Muscle of leg (tissue), 11 donors: ENCODE data around the gene TAL1. TPM values are rescaled to one million over a fixed set of nuclear protein-coding genes. Genes with fewer than 3 reads are reported as not detected.
"Not testable (repeated sequence)": the region's sequence is repeated elsewhere in the genome, so short reads cannot be mapped to it uniquely, and the experiment has no call there.

ENCODE experiments used
- DNase-seq: peaks from one replicate; pipeline ENCODE4 v3.0.0; 2013
- H3K27ac ChIP-seq: one replicate; pipeline ENCODE4 v1.5.1; 2013; ENCODE audit warnings: mild to moderate bottlenecking, low read length, control low read depth
- H3K27me3 ChIP-seq: one replicate; pipeline ENCODE4 v1.6.1; 2013; ENCODE audit warnings: low read length; ENCODE audit not compliant: control insufficient read depth, insufficient read depth
- H3K36me3 ChIP-seq: one replicate; pipeline ENCODE4 v1.6.1; 2013; ENCODE audit warnings: low read length; ENCODE audit not compliant: control insufficient read depth, insufficient read depth
- H3K4me1 ChIP-seq: one replicate; pipeline ENCODE4 v1.6.1; 2013; ENCODE audit warnings: low read length; ENCODE audit not compliant: control insufficient read depth, insufficient read depth
- H3K4me3 ChIP-seq: one replicate; pipeline ENCODE4 v1.5.1; 2013; ENCODE audit warnings: low read length, control low read depth
- H3K9me3 ChIP-seq: replicated peaks from 2 replicates; pipeline ENCODE4 v1.6.1; 2013; ENCODE audit warnings: low read depth, low read length; ENCODE audit not compliant: control insufficient read depth
- WGBS: methylation state at CpG from one replicate; pipeline ENCODE4 v1.1.5; 2013; ENCODE audit warnings: missing lambda C conversion rate; ENCODE audit not compliant: insufficient coverage; 5-methylcytosine and 5-hydroxymethylcytosine counted together
- polyA plus RNA-seq, 8 donors: library from polyadenylated mRNA; unstranded; fragments of 120-200 nt; gene quantifications; one replicate each; pipeline versions ENCODE4 v1.2.1 to v1.2.3, GENCODE V29; 2013; ENCODE audit warnings: inconsistent platforms in 1 of 8, low replicate concordance in 1 of 8; ENCODE audit not compliant: insufficient read length in 8 of 8, insufficient read depth in 1 of 8
- total RNA-seq: library from RNA; stranded (reverse); fragments of 120-200 nt; gene quantifications from one replicate; pipeline ENCODE4 v1.2.4, GENCODE V29; 2013

TAL1 gene
- total and polyA plus RNA-seq, 9 donors, result 2.2 to 3.9 (median 3.3) TPM

GRCh38 chr1:47198214-47198613 lies 33.8 kb downstream of the TAL1 start:
- no peaks in the 10 kb centered on the region for H3K36me3 ChIP-seq
- peaks cover 14% of the 10 kb centered on the region for H3K4me1 ChIP-seq
- H3K27ac ChIP-seq, result no peak overlapping the region
- no peak for DNase-seq
- H3K4me3 ChIP-seq, result no peak overlapping the region
- WGBS, result 80% methylated on average over 4 of the region's 4 CpGs
- H3K27me3 ChIP-seq, result peaks cover 6% of the 10 kb centered on the region
- H3K9me3 ChIP-seq, result peaks cover 4% of the 10 kb centered on the region

- H3K9me3 ChIP-seq, result no peaks in the 10 kb centered on the region
- H3K4me3 ChIP-seq, result no peak overlapping the region
- DNase-seq, result no peak
- no peak overlapping the region for H3K27ac ChIP-seq
- WGBS, result 48% methylated on average over 2 of the region's 3 CpGs
- H3K36me3 ChIP-seq, result no peaks in the 10 kb centered on the region
- H3K27me3 ChIP-seq, result peaks cover 6% of the 10 kb centered on the region
- H3K4me1 ChIP-seq, result peaks cover 30% of the 10 kb centered on the region
Measured at GRCh38 chr1:47196622-47197021, 35.4 kb downstream of the TAL1 start.

- H3K4me1 ChIP-seq, result peaks cover 32% of the 10 kb centered on the region
- H3K9me3 ChIP-seq, H3K27ac ChIP-seq, H3K36me3 ChIP-seq, DNase-seq, H3K4me3 ChIP-seq, H3K27me3 ChIP-seq: not testable (repeated sequence)
- WGBS, result 100% methylated on average over 2 of the region's 9 CpGs
Measured at GRCh38 chr1:47195981-47196380, 36.0 kb downstream of the TAL1 start.

- no peak for DNase-seq
- peaks cover 6% of the 10 kb centered on the region for H3K27me3 ChIP-seq
- H3K4me3 ChIP-seq, result no peak overlapping the region
Measured at GRCh38 chr1:47194311-47194710, 37.7 kb downstream of the TAL1 start.

DNA sequence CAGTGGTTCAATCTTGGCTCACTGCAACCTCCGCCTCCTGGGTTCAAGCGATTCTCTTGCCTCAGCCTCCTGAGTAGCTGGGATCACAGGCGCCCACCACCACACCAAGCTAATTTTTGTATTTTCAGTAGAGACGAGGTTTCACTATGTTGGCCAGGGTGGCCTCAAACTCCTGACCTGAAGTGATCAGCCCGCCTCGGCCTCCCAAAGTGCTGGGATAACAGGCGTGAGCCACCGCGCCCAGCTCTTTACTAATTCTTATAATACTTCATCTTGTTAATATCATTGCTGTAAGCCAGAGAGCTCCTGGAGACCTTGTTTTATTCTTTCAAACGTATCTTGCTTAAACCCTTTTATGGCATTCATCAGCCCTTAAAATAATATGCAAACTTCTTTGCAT lies 38.5 kb downstream of the TAL1 start:
- not testable (repeated sequence) for H3K4me3 ChIP-seq, H3K9me3 ChIP-seq, H3K36me3 ChIP-seq, H3K27me3 ChIP-seq, DNase-seq, H3K27ac ChIP-seq
- 91% methylated on average over 9 of the region's 10 CpGs for WGBS
- peaks cover 38% of the 10 kb centered on the region for H3K4me1 ChIP-seq

More at GRCh38 chr1:47194311-47194710, 37.7 kb downstream of the TAL1 start:
- no peaks in the 10 kb centered on the region for H3K36me3 ChIP-seq
- no peak overlapping the region for H3K27ac ChIP-seq
- peaks cover 38% of the 10 kb centered on the region for H3K4me1 ChIP-seq
- no peaks in the 10 kb centered on the region for H3K9me3 ChIP-seq

GRCh38 chr1:47192458-47193384 lies 39.3 kb downstream of the TAL1 start:
- WGBS, result 5% methylated on average over 7 of the region's 10 CpGs
- Histone ChIP-seq H3K4me3 (no peak overlapping the region), H3K4me1 (peaks cover 38% of the 10 kb centered on the region), H3K27me3 (no peaks in the 10 kb centered on the region), H3K36me3 (no peaks in the 10 kb centered on the region), H3K27ac (no peak overlapping the region), H3K9me3 (no peaks in the 10 kb centered on the region)
- DNase-seq, result peak; percentile 88

GRCh38 chr1:47191940-47192457 lies 40.0 kb downstream of the TAL1 start:
- DNase-seq, result no peak
- no peaks in the 10 kb centered on the region for H3K36me3 ChIP-seq
- no peaks in the 10 kb centered on the region for H3K9me3 ChIP-seq
- 30% methylated on average over 3 of the region's 4 CpGs for WGBS
- H3K27me3 ChIP-seq, result no peaks in the 10 kb centered on the region
- no peak overlapping the region for H3K27ac ChIP-seq
- no peak overlapping the region for H3K4me3 ChIP-seq
- peaks cover 38% of the 10 kb centered on the region for H3K4me1 ChIP-seq

- WGBS, result 91% methylated on average over 5 of the region's 6 CpGs
- Histone ChIP-seq H3K9me3 (no peaks in the 10 kb centered on the region), H3K4me3 (no peak overlapping the region), H3K27me3 (no peaks in the 10 kb centered on the region), H3K4me1 (peaks cover 38% of the 10 kb centered on the region), H3K36me3 (no peaks in the 10 kb centered on the region), H3K27ac (no peak overlapping the region)
- no peak for DNase-seq
Measured at GRCh38 chr1:47190857-47191256, 41.2 kb downstream of the TAL1 start.

GRCh38 chr1:47190509-47190855 lies 41.5 kb downstream of the TAL1 start:
- WGBS, result 52% methylated on average over 4 of the region's 5 CpGs
- H3K27ac ChIP-seq, result no peak overlapping the region
- H3K9me3 ChIP-seq, result no peaks in the 10 kb centered on the region
- H3K4me3 ChIP-seq, result no peak overlapping the region
- peaks cover 38% of the 10 kb centered on the region for H3K4me1 ChIP-seq
- no peak for DNase-seq
- H3K27me3 ChIP-seq, result no peaks in the 10 kb centered on the region
- H3K36me3 ChIP-seq, result no peaks in the 10 kb centered on the region

DNA sequence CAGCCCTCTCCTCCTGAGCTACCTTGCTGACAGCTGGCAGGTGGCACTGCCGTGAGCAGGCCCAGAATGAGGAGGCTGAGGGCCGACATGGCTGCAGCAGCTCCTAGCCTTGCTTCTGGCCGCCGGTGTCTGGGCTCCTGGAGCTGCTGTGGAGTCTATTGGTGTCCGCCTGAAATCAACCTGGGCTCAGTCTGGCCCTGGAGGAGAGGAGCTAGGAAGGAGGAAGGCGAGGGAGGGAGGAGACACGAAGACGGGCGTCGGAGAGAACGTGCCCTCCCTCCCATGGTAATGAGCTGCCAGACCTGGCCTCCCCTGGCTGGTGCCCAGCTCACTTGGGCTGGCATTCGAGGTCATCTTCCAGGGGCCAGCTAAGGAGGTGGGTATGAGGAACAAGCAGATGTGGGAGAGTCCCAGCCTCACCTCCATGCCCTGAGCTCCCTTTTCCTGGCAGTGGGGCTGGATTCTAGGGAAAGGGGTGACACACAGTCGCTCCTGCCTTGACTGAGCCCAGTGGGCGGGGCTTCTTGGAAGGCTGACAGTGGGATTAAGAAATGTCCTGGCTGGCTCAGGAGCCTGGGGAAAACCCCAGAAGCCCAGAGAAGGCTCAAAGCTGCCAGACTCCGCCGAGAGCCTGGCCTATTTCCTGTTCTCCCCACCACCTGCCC lies 42.0 kb downstream of the TAL1 start, which contains the start of gene PDZK1IP1:
Gene PDZK1IP1 (minus strand): TSS at position 193 of the 665 bp plus-strand sequence. CDS start 104 bp downstream, at position 89.
- peaks cover 1% of the 10 kb centered on the region for H3K27me3 ChIP-seq
- no peak within 1 kb of the TSS for H3K4me3 ChIP-seq
- H3K27ac ChIP-seq, result no peak within 1 kb of the TSS
- H3K4me1 ChIP-seq, result peaks cover 38% of the 10 kb centered on the region
- WGBS, result 57% methylated on average over 14 of the region's 16 CpGs
- DNase-seq, result peak; percentile 52
- no peaks in the 10 kb centered on the region for H3K36me3 ChIP-seq
- H3K9me3 ChIP-seq, result no peaks in the 10 kb centered on the region
